ENCODE results near the gene ATXN7L3B.

The ATXN7L3B gene
- long read RNA-seq, full-length matches to known transcripts, result 379 of 380 reads
- long read RNA-seq, partial matches to known transcripts, result 0 of 380 reads
- long read RNA-seq, other reads (novel, unspliced or antisense), result 1 of 380 reads

- H3K27ac ChIP-seq (replicated peaks), result peak within 1 kb of the TSS; percentile 98
- peak; percentile 81 to 92 for DNase-seq (ENCODE audit: low read depth in 1 of 2, low spot score in 1 of 2)
- H3K27me3 ChIP-seq (ENCODE audit: insufficient read depth, poor library complexity, severe bottlenecking), result no peaks in the 10 kb centered on the region
- H3K4me3 ChIP-seq (replicated peaks; ENCODE audit: insufficient read depth, low read length), result peak within 1 kb of the TSS; percentile 61
- TF ChIP-seq, protein P1, sequence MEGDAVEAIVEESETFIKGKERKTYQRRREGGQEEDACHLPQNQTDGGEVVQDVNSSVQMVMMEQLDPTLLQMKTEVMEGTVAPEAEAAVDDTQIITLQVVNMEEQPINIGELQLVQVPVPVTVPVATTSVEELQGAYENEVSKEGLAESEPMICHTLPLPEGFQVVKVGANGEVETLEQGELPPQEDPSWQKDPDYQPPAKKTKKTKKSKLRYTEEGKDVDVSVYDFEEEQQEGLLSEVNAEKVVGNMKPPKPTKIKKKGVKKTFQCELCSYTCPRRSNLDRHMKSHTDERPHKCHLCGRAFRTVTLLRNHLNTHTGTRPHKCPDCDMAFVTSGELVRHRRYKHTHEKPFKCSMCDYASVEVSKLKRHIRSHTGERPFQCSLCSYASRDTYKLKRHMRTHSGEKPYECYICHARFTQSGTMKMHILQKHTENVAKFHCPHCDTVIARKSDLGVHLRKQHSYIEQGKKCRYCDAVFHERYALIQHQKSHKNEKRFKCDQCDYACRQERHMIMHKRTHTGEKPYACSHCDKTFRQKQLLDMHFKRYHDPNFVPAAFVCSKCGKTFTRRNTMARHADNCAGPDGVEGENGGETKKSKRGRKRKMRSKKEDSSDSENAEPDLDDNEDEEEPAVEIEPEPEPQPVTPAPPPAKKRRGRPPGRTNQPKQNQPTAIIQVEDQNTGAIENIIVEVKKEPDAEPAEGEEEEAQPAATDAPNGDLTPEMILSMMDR (IDR thresholded peaks at IDR 0.05; ENCODE audit: insufficient read depth, low read length), result no peak
- peak; percentile 66; the same call in 1 of the 2 replicates for TF ChIP-seq SPI1 (IDR thresholded peaks at IDR 0.05; ENCODE audit: borderline replicate concordance, low read depth)
- peak; percentile 65 for TF ChIP-seq GABPA (IDR thresholded peaks at IDR 0.05; ENCODE audit: low read depth)
- TF ChIP-seq, protein P2, sequence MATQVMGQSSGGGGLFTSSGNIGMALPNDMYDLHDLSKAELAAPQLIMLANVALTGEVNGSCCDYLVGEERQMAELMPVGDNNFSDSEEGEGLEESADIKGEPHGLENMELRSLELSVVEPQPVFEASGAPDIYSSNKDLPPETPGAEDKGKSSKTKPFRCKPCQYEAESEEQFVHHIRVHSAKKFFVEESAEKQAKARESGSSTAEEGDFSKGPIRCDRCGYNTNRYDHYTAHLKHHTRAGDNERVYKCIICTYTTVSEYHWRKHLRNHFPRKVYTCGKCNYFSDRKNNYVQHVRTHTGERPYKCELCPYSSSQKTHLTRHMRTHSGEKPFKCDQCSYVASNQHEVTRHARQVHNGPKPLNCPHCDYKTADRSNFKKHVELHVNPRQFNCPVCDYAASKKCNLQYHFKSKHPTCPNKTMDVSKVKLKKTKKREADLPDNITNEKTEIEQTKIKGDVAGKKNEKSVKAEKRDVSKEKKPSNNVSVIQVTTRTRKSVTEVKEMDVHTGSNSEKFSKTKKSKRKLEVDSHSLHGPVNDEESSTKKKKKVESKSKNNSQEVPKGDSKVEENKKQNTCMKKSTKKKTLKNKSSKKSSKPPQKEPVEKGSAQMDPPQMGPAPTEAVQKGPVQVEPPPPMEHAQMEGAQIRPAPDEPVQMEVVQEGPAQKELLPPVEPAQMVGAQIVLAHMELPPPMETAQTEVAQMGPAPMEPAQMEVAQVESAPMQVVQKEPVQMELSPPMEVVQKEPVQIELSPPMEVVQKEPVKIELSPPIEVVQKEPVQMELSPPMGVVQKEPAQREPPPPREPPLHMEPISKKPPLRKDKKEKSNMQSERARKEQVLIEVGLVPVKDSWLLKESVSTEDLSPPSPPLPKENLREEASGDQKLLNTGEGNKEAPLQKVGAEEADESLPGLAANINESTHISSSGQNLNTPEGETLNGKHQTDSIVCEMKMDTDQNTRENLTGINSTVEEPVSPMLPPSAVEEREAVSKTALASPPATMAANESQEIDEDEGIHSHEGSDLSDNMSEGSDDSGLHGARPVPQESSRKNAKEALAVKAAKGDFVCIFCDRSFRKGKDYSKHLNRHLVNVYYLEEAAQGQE (IDR thresholded peaks at IDR 0.05; ENCODE audit: insufficient replicate concordance, low read depth), result no peak
- TF ChIP-seq POLR2AphosphoS5 (IDR thresholded peaks at IDR 0.05; ENCODE audit: low read depth), result peak; percentile 81
These were observed at the start of gene ATXN7L3B for GRCh38 chr12:74537707-74538385. TSS of gene ATXN7L3B (plus strand) at chr12:74537835. CDS start at chr12:74538113, 278 bp downstream.

- DNase-seq (ENCODE audit: low read depth in 1 of 2, low spot score in 1 of 2), result no peak
- Histone ChIP-seq H3K4me3 (replicated peaks; ENCODE audit: insufficient read depth, low read length) (no peak overlapping the region), H3K27ac (replicated peaks) (no peak overlapping the region), H3K27me3 (ENCODE audit: insufficient read depth, poor library complexity, severe bottlenecking) (no peaks in the 10 kb centered on the region)
- TF ChIP-seq SPI1 (IDR thresholded peaks at IDR 0.05; ENCODE audit: borderline replicate concordance, low read depth), result no peak
These were observed 49.5 kb upstream of the ATXN7L3B start for GRCh38 chr12:74488134-74488533.

- DNase-seq (ENCODE audit: low read depth in 1 of 2, low spot score in 1 of 2), result no peak
- no peak overlapping the region for H3K4me3 ChIP-seq (replicated peaks; ENCODE audit: insufficient read depth, low read length)
- no peaks in the 10 kb centered on the region for H3K27me3 ChIP-seq (ENCODE audit: insufficient read depth, poor library complexity, severe bottlenecking)
- TF ChIP-seq, protein P2 (IDR thresholded peaks at IDR 0.05; ENCODE audit: insufficient replicate concordance, low read depth), result no peak
- TF ChIP-seq POLR2AphosphoS5 (IDR thresholded peaks at IDR 0.05; ENCODE audit: low read depth), result no peak
- TF ChIP-seq, protein P1 (IDR thresholded peaks at IDR 0.05; ENCODE audit: insufficient read depth, low read length), result no peak
- TF ChIP-seq SPI1 (IDR thresholded peaks at IDR 0.05; ENCODE audit: borderline replicate concordance, low read depth), result no peak
- no peak for TF ChIP-seq GABPA (IDR thresholded peaks at IDR 0.05; ENCODE audit: low read depth)
- H3K27ac ChIP-seq (replicated peaks), result no peak overlapping the region
These were observed 48.1 kb upstream of the ATXN7L3B start for GRCh38 chr12:74489543-74489942.

DNA sequence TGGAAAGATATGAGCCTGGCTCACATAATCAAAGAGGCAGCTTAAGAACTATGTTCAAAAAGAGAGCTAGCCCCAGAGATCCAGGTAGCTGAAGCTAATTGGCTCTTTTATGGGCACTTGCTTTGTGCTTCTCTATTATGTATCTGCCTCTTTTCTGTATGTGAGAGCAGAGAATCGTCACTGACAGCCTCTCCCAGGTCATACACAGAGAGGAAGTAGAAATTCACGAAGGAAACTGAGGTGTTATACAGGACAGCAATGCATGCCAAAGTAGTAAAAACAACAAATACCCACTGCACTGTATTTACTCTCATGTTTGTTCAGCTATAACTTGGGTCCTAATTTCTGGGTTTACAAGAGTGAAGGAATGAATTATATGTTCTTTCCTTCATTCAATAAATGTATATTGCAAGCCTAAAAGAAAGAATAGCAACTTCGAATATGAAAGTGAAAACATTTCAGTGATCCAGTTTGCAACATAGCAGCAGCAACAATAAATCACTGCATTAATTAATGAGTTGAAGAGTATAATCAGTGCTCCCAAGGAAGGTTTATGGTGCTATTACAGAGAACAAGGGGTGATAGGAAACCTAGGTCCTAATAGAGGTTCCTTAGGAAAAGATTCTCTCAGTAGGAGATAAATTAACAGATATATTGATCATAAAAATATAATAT lies 47.1 kb upstream of the ATXN7L3B start:
- no peak for DNase-seq (ENCODE audit: low read depth in 1 of 2, low spot score in 1 of 2)
- H3K4me3 ChIP-seq (replicated peaks; ENCODE audit: insufficient read depth, low read length), result no peak overlapping the region
- H3K27ac ChIP-seq (replicated peaks), result no peak overlapping the region
- no peaks in the 10 kb centered on the region for H3K27me3 ChIP-seq (ENCODE audit: insufficient read depth, poor library complexity, severe bottlenecking)
- TF ChIP-seq GABPA (IDR thresholded peaks at IDR 0.05; ENCODE audit: low read depth), result no peak
- TF ChIP-seq, protein P1 (IDR thresholded peaks at IDR 0.05; ENCODE audit: insufficient read depth, low read length), result no peak

All from HL-60 (cell line).